Ectodermal cell (in vitro differentiated cells): Measurements from ENCODE around the gene EXD3.

Source experiments
- H3K27ac ChIP-seq: 2 replicates; pipeline ENCODE4 v1.7.0; 2013; ENCODE audit warnings: mild to moderate bottlenecking, low read depth, low read length; ENCODE audit not compliant: insufficient read depth, poor library complexity, severe bottlenecking
- H3K27me3 ChIP-seq: 2 replicates; pipeline ENCODE4 v1.7.0; 2013; ENCODE audit warnings: mild to moderate bottlenecking, low read length; ENCODE audit not compliant: insufficient read depth, control insufficient read depth, poor library complexity, severe bottlenecking
- H3K36me3 ChIP-seq: one replicate; pipeline ENCODE4 v1.7.0; 2013; ENCODE audit warnings: low read length; ENCODE audit not compliant: control insufficient read depth, insufficient read depth
- H3K4me1 ChIP-seq: one replicate; pipeline ENCODE4 v1.7.0; 2013; ENCODE audit warnings: low read length; ENCODE audit not compliant: control insufficient read depth, insufficient read depth
- H3K4me3 ChIP-seq: 2 replicates; pipeline ENCODE4 v1.7.0; 2013; ENCODE audit warnings: low read depth, low read length, control low read depth; ENCODE audit not compliant: insufficient read depth
- H3K9me3 ChIP-seq: 2 replicates; pipeline ENCODE4 v1.7.0; 2013; ENCODE audit warnings: mild to moderate bottlenecking, low read length, moderate library complexity; ENCODE audit not compliant: control insufficient read depth
- WGBS, 2 experiments: methylation state at CpG; one replicate each; pipeline ENCODE4 v1.1.7; 2013; ENCODE audit warnings: missing lambda C conversion rate in 2 of 2; 5-methylcytosine and 5-hydroxymethylcytosine counted together

EXD3 gene

DNA sequence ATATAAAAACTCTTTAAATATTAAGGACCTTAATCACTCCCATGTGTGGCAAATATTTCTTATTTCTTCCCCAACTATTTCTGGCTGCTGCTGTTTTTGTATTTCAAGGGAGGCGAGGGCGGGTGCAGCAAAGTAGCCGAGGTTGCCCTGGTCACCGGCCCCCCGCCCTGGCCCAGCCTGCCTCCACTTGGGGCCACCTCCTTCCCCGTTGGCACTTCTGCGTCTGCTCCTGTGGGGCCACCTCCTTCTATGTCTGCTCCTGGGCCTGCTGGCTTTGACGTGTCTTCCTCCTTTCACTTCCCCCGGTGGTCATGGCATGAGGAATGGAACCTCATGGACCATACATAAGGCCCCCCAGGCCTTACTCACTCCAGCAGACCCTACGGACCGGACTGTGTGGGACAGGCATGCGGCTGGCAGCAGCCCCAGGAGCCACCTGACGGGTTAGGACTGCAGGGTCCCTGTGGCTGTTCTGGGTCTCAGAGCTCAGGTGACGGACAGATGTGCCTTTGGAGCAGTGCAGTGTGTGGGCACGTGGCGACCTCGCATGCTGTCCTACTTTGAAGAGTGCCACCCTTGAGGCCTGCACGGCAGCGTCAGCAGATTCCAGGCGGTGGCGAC lies 24.0 kb upstream of the EXD3 start:
- 91% methylated on average over 21 of the region's 21 CpGs for WGBS, 2 experiments
- peaks cover 11% of the 10 kb centered on the region for H3K27me3 ChIP-seq
- no peak overlapping the region for H3K4me3 ChIP-seq
- peaks cover 3% of the 10 kb centered on the region for H3K4me1 ChIP-seq
- no peaks in the 10 kb centered on the region for H3K9me3 ChIP-seq
- no peak overlapping the region for H3K27ac ChIP-seq
- peaks cover 10% of the 10 kb centered on the region for H3K36me3 ChIP-seq

DNA sequence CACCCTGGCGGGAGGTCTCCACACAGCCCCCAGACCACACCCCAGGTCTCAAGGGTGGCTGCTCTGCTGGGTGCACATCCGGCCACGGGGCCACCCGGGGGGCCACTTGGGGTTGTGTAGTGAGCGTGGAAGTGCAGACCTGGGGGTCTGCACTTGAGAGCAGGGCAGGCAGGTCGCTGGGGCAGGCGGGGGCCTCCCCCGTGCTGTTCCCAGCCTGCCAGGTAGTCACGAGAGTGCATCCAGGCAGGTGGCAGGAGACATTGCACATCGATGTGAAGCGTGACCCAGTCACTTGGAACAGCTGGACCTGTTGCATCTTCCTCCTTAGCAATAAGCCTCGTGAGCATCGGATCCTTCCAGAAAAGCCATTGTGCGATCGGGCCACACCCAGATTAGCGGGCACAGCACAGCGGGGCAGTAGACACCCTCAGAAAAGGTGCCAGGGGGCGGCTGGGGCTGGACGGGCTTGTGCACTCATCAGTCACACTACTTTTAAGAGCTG lies 23.0 kb upstream of the EXD3 start:
- H3K27me3 ChIP-seq, result peaks cover 18% of the 10 kb centered on the region
- peaks cover 3% of the 10 kb centered on the region for H3K4me1 ChIP-seq
- peaks cover 10% of the 10 kb centered on the region for H3K36me3 ChIP-seq
- WGBS, 2 experiments, result 87 to 91% methylated on average over 19 of the region's 19 CpGs
- no peak overlapping the region for H3K27ac ChIP-seq
- no peak overlapping the region for H3K4me3 ChIP-seq
- no peaks in the 10 kb centered on the region for H3K9me3 ChIP-seq

DNA sequence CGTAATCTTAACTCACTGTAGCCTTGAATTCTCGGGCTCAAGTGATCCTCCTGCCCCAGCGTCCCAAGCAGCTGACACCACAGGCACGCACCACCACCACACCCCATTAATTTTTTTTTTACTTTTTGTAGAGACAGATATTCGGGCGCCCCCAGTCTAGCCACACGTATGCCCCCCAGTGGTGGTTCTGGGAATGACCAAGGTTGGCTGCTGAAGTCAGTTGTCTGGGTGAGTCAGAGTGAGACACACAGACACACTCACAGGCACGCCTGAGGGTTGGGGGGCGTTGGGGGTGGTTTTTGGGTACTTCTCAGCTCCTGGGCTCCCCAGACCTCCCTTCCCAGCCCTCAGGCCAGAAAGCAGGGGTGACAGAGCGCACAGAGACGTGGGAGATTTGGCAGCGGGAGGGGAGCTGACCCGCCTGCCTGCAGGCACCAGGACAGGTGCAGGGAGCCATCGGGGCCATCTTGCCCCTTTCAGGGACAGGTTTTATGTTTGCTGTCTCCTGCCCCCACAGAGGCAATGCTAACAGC lies 22.4 kb upstream of the EXD3 start:
- WGBS, 2 experiments, result 29 to 32% methylated on average over 14 of the region's 14 CpGs
- Histone ChIP-seq H3K9me3 (no peaks in the 10 kb centered on the region), H3K27me3 (peaks cover 18% of the 10 kb centered on the region), H3K36me3 (peaks cover 10% of the 10 kb centered on the region), H3K4me1 (peaks cover 3% of the 10 kb centered on the region), H3K4me3 (no peak overlapping the region), H3K27ac (no peak overlapping the region)

DNA sequence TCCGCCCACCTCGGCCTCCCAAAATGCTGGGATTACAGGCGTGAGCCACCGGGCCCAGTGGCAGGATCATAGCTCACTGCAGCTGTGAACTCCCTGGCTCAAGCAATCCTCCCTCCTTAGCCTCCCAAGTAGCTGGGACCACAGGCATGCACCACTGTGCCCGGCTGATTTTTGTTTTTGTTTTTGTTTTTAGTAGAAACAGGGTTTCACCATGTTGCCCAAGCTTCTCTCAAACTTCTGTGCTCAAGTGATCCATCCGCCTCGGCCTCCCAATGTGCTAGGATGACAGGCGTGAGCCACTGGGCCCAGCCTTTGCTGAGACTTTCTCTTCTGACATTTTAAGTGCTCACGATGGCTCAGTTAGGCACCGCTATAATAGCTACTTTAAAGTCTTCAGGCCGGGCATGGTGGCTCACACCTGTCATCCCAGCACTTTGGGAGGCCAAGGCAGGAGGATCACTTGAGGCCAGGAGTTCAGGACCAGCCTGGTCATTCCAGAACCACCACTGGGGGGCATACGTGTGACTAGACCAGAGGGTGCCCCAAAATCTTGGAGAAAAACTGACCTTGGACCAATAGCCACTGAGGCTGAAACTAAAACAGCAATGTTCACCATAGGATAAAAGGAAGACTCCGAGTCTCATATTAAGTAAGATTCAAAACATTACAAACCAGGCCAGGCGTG lies 21.3 kb upstream of the EXD3 start:
- Histone ChIP-seq H3K9me3 (no peaks in the 10 kb centered on the region), H3K27ac (no peak overlapping the region), H3K36me3 (peaks cover 4% of the 10 kb centered on the region), H3K27me3 (peaks cover 18% of the 10 kb centered on the region), H3K4me1 (peaks cover 3% of the 10 kb centered on the region), H3K4me3 (no peak overlapping the region)
- WGBS, 2 experiments, result 85 to 89% methylated on average over 14 of the region's 14 CpGs

DNA sequence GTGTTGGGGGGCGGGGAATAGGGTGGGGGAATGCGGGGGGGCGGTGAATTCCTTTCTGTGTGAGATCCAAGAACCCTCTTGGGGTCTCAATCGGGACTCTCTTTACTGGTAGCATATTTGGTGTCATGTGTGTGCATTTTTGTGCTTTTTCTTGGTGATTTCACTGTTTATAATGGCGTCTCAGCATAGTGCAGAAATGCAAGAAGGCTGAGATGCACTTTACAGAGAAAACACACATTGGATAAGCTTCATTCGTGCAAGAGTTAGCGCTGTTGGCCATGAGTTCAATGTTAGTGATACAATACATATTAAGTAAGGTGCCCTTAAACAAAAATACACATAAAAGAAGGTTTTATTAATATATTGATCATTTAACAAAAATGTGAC lies 19.0 kb upstream of the EXD3 start:
- Histone ChIP-seq H3K4me1 (peaks cover 3% of the 10 kb centered on the region), H3K9me3 (no peaks in the 10 kb centered on the region), H3K27ac (no peak overlapping the region), H3K4me3 (no peak overlapping the region), H3K27me3 (peaks cover 18% of the 10 kb centered on the region), H3K36me3 (no peaks in the 10 kb centered on the region)
- 14 to 16% methylated on average over 5 to 7 of the region's 7 CpGs for WGBS, 2 experiments

DNA sequence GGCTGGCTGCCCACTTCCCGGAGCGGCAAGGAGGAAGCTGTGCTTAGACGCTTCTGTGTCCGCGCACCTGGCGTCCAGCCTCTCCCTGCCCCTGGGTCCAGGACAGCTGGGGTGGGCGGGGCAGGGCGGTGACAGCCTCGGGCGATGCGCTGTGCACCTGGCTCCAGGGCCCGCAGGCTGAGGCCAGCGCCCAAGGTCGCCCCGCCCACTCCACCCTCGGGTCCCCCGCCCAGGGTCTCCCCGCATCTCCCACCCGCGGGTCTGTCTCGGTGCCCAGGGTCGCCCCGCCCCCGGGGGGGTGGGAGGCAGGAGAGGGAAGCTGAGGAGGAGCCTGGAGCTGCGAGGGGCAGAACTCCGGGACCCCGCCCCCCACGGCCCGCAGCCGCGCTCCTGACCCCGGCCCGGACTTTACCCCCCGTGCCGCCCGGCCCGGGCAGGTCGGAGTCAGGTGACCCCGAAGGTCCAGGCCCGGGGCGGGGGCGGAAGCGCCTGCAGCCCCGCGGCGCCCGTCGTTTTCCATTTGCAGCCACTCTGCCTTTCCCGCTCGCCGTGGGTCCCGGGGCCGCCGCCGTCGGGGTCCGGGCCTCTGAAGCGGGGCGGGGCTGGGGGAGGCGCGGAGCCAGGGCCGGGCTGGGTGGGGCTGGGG lies 18.4 kb upstream of the EXD3 start, which contains the start of gene ENTPD8:
TSS of gene ENTPD8 (minus strand) at position 69 of the 646 bp plus-strand sequence. CDS start 3,072 bp downstream, outside the sequence.
- Histone ChIP-seq H3K36me3 (no peaks in the 10 kb centered on the region), H3K27ac (no peak within 1 kb of the TSS), H3K4me1 (peaks cover 3% of the 10 kb centered on the region), H3K27me3 (peaks cover 18% of the 10 kb centered on the region), H3K4me3 (peak within 1 kb of the TSS; percentile 31), H3K9me3 (no peaks in the 10 kb centered on the region)
- WGBS, 2 experiments, result 1% methylated on average over 52 to 62 of the region's 62 CpGs

DNA sequence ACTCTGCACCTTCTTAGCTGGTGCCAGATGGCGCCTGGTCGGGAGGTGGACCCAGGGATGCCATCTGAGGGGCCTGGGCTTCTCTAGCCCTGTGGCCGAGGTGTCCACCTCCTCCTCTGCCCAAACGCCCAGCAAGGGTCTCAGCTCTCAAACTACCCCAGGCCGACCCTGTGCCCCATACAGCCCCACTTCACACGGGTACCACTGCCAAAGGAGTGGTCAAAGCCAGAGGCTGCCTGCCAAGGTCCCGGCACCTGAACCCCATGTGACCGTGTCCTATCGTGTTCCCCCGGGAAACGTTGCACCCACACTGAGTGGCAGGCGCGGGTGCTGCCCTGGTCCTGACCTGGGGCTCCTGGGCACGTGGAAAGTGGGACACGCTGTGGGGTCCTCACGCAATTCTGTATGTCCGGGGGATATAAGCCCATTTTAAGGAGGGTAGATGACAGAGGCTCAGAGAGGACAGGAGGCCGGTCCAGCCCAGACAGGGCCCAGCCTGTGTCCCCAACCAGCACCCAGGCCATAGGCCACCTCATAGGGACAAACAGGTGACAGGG lies 16.3 kb upstream of the EXD3 start:
- peaks cover 3% of the 10 kb centered on the region for H3K4me1 ChIP-seq
- no peaks in the 10 kb centered on the region for H3K9me3 ChIP-seq
- H3K4me3 ChIP-seq, result no peak overlapping the region
- no peak overlapping the region for H3K27ac ChIP-seq
- WGBS, 2 experiments, result 89 to 90% methylated on average over 18 of the region's 18 CpGs
- H3K36me3 ChIP-seq, result no peaks in the 10 kb centered on the region
- H3K27me3 ChIP-seq, result peaks cover 18% of the 10 kb centered on the region

DNA sequence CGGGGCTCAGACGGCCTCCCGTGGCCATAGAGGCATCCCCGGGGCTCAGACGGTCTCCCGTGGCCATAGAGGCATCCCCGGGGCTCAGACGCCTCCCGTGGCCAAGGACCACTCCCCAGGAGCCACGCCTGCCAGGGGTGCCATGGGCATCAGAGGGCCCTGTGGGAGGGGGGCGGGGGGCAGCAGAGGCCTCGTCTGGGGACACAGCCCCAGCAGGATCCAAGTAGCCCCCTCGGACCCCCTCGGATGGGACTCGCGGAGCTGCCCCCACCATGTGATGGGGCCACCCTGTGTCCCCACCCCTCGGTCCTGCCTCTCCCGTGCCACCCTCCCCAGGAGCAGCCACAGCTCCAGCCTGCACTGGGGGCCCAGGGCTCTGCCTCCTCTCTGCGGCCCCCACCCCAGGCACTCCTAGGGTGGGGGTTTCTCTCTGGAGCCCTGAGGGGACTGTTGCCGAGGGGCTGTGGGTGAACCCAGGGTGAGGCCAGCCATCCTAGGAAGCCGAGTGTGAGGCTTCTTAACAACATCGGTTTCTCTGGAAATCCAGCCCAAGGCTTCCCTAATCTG lies 15.7 kb upstream of the EXD3 start:
- Histone ChIP-seq H3K4me1 (peaks cover 3% of the 10 kb centered on the region), H3K27ac (no peak overlapping the region), H3K27me3 (peaks cover 18% of the 10 kb centered on the region), H3K4me3 (no peak overlapping the region), H3K36me3 (no peaks in the 10 kb centered on the region), H3K9me3 (no peaks in the 10 kb centered on the region)
- 92 to 95% methylated on average over 22 of the region's 22 CpGs for WGBS, 2 experiments

DNA sequence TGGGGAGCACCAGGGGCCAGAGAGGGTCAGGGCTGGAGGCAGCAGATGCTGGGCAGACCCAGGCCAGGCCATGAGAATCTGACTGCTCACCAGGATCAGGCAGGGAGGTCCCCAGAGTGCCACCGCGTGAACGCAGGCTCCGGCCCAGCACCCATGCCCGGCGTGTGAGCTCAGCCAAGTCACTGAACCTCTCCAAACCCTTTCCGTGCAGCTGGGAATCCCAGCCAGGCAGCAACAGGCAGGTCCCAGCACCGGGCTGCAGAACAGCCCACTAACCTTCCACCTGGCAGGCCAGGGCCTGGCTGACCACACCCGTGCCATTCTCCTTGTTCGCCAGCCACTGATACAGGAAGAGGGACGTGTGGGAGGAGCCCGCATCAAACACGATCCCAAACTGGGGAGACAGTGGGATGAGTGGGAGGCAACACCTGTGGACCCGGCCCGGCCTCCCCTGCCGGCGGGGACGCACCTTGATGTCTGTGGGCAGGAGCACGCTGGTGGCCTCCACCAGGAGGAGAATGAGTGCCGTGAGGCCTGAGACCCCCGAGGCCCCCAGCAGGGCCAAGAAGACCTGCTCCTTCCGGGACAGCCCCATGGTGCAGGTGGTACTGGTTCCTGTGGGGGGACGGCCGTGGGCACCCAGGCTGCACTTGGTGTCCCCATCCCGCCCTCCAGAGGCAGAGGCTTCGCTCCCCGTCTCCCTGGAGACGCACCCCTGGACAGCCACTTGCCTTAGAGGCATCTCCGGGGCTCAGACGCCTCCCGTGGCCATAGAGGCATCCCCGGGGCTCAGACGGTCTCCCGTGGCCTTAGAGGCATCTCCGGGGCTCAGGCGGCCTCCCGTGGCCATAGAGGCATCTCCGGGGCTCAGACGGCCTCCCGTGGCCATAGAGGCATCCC lies 15.0 kb upstream of the EXD3 start:
- 93% methylated on average over 40 of the region's 40 CpGs for WGBS, 2 experiments
- H3K36me3 ChIP-seq, result no peaks in the 10 kb centered on the region
- H3K9me3 ChIP-seq, result no peaks in the 10 kb centered on the region
- H3K4me3 ChIP-seq, result no peak overlapping the region
- H3K27me3 ChIP-seq, result peaks cover 17% of the 10 kb centered on the region
- H3K27ac ChIP-seq, result no peak overlapping the region
- peaks cover 3% of the 10 kb centered on the region for H3K4me1 ChIP-seq
